ENCODE results near the gene RUNX1.

DNA sequence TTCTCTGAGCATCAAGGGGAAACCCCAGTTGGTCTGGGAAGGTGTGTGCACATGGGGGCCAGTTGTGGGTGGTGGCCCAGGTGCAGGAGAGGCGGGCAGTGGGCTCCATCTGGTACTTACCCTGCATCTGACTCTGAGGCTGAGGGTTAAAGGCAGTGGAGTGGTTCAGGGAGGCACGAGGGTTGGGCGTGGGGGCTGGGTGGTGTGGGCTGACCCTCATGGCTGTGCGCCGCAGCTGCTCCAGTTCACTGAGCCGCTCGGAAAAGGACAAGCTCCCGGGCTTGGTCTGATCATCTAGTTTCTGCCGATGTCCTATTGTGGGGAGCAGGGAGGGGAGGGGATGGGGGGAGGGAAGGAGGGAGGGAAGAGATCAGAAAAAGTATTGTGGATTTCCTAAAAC is 214.8 kb downstream of the RUNX1 start:
- TF ChIP-seq RARB (CRISPR knock-in tag; IDR thresholded peaks at IDR 0.05) (no peak), ZNF565 (CRISPR knock-in tag; conservative IDR thresholded peaks at IDR 0.05; ENCODE audit: low read depth) (no peak), ZFP3 (CRISPR knock-in tag; IDR thresholded peaks at IDR 0.05) (no peak), CSDC2 (CRISPR knock-in tag; IDR thresholded peaks at IDR 0.05) (no peak), ZFP30 (CRISPR knock-in tag; IDR thresholded peaks at IDR 0.05) (no peak)
- TF ChIP-seq, protein P1, sequence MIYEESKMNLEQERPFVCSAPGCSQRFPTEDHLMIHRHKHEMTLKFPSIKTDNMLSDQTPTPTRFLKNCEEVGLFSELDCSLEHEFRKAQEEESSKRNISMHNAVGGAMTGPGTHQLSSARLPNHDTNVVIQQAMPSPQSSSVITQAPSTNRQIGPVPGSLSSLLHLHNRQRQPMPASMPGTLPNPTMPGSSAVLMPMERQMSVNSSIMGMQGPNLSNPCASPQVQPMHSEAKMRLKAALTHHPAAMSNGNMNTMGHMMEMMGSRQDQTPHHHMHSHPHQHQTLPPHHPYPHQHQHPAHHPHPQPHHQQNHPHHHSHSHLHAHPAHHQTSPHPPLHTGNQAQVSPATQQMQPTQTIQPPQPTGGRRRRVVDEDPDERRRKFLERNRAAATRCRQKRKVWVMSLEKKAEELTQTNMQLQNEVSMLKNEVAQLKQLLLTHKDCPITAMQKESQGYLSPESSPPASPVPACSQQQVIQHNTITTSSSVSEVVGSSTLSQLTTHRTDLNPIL (CRISPR knock-in tag; IDR thresholded peaks at IDR 0.05; ENCODE audit: low read depth): no peak
- TF ChIP-seq, protein P2, sequence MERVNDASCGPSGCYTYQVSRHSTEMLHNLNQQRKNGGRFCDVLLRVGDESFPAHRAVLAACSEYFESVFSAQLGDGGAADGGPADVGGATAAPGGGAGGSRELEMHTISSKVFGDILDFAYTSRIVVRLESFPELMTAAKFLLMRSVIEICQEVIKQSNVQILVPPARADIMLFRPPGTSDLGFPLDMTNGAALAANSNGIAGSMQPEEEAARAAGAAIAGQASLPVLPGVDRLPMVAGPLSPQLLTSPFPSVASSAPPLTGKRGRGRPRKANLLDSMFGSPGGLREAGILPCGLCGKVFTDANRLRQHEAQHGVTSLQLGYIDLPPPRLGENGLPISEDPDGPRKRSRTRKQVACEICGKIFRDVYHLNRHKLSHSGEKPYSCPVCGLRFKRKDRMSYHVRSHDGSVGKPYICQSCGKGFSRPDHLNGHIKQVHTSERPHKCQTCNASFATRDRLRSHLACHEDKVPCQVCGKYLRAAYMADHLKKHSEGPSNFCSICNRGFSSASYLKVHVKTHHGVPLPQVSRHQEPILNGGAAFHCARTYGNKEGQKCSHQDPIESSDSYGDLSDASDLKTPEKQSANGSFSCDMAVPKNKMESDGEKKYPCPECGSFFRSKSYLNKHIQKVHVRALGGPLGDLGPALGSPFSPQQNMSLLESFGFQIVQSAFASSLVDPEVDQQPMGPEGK (CRISPR knock-in tag; IDR thresholded peaks at IDR 0.05; ENCODE audit: borderline replicate concordance): no peak

All from SK-N-SH treated with all-trans-retinoic acid at 6 μM for 48 hours (cell line).